OCI-LY1 (cell line): ENCODE data around the gene GRAMD1A.

Source experiments
- H2AFZ ChIP-seq: fragments of 200-600 bp; sonication (generic), shearing (Covaris generic); 2 replicates; pipeline ENCODE4 v1.6.0; 2014; ENCODE audit warnings: antibody characterized with exemption, mild to moderate bottlenecking, low read length
- H3F3A ChIP-seq: fragments of 200-600 bp; sonication (generic), shearing (Covaris generic); 2 replicates; pipeline ENCODE4 v1.6.0; 2014; ENCODE audit warnings: mild to moderate bottlenecking, antibody characterized with exemption, low read length, moderate library complexity; ENCODE audit not compliant: insufficient read depth
- H3K27ac ChIP-seq: fragments of 200-600 bp; sonication (generic); 2 replicates; pipeline ENCODE4 v1.5.1; 2014; ENCODE audit warnings: low read length, mixed run types, mild to moderate bottlenecking, low read depth; ENCODE audit not compliant: poor library complexity, severe bottlenecking
- H3K27me3 ChIP-seq: fragments of 200-600 bp; sonication (generic); 2 replicates; pipeline ENCODE4 v1.6.0; 2014; ENCODE audit warnings: antibody characterized with exemption, mild to moderate bottlenecking, low read length, moderate library complexity; ENCODE audit not compliant: insufficient read depth
- H3K36me3 ChIP-seq: fragments of 200-600 bp; sonication (generic); 2 replicates; pipeline ENCODE4 v1.6.1; 2014; ENCODE audit warnings: mild to moderate bottlenecking, antibody characterized with exemption, low read length, moderate library complexity, mixed read lengths; ENCODE audit not compliant: insufficient read depth
- H3K4me1 ChIP-seq: fragments of 200-600 bp; sonication (generic); 2 replicates; pipeline ENCODE4 v1.5.1; 2014; ENCODE audit warnings: mild to moderate bottlenecking, low read length, moderate library complexity; ENCODE audit not compliant: insufficient read depth, severe bottlenecking
- H3K4me2 ChIP-seq: fragments of 200-600 bp; sonication (generic), shearing (Covaris generic); 2 replicates; pipeline ENCODE4 v1.6.1; 2014; ENCODE audit warnings: low read length
- H3K4me3 ChIP-seq: fragments of 200-600 bp; sonication (generic); 2 replicates; pipeline ENCODE4 v1.5.1; 2014; ENCODE audit warnings: low read length, low read depth, mild to moderate bottlenecking, mixed read lengths; ENCODE audit not compliant: poor library complexity, severe bottlenecking
- H3K79me2 ChIP-seq: fragments of 200-600 bp; shearing (Covaris generic); 2 replicates; pipeline ENCODE4 v1.6.1; 2016; ENCODE audit warnings: mixed run types, low read length, mixed read lengths; ENCODE audit not compliant: insufficient read depth
- H3K9ac ChIP-seq: fragments of 200-600 bp; sonication (generic), shearing (Covaris generic); 2 replicates; pipeline ENCODE4 v1.6.1; 2014; ENCODE audit warnings: mild to moderate bottlenecking, low read length, mixed read lengths
- H3K9me2 ChIP-seq: fragments of 200-600 bp; sonication (generic), shearing (Covaris generic); 2 replicates; pipeline ENCODE4 v1.6.1; 2014; ENCODE audit warnings: low read depth, mild to moderate bottlenecking, low read length, mixed read lengths
- H3K9me3 ChIP-seq: fragments of 200-600 bp; shearing (Covaris generic); 2 replicates; pipeline ENCODE4 v1.6.1; 2014; ENCODE audit warnings: low read length, mixed read lengths
- H4K20me1 ChIP-seq: fragments of 200-600 bp; sonication (generic), shearing (Covaris generic); 2 replicates; pipeline ENCODE4 v1.6.0; 2016; ENCODE audit warnings: mild to moderate bottlenecking, low read length; ENCODE audit not compliant: insufficient read depth
- CTCF ChIP-seq: fragments of 200-600 bp; sonication (generic), shearing (Covaris generic); IDR thresholded peaks from 2 replicates; pipeline ENCODE4 v1.5.1; 2017; ENCODE audit warnings: mild to moderate bottlenecking, antibody characterized with exemption, low read length, moderate library complexity, mixed read lengths
- EZH2 ChIP-seq: fragments of 200-600 bp; sonication (generic), shearing (Covaris generic); IDR thresholded peaks from 2 replicates; pipeline ENCODE4 v1.8.0; 2017; ENCODE audit warnings: borderline replicate concordance, mixed run types, mild to moderate bottlenecking, antibody characterized with exemption, low read length, moderate library complexity, mixed read lengths

GRAMD1A gene

GRCh38 chr19:34976611-34977010 is 23.5 kb upstream of the GRAMD1A start:
- peaks cover 6% of the 10 kb centered on the region for H3K4me1 ChIP-seq
- H3K4me3 ChIP-seq = no peak overlapping the region
- no peaks in the 10 kb centered on the region for H3K9me2 ChIP-seq
- no peaks in the 10 kb centered on the region; the same call in 1 of the 2 replicates for H3K9me3 ChIP-seq
- H3K36me3 ChIP-seq = no peaks in the 10 kb centered on the region; the same call in 1 of the 2 replicates
- H3F3A ChIP-seq = no peaks in the 10 kb centered on the region
- H3K27ac ChIP-seq = no peak overlapping the region
- H3K27me3 ChIP-seq = peaks cover 5% of the 10 kb centered on the region; the same call in 1 of the 2 replicates
- no peak overlapping the region for H3K9ac ChIP-seq
- H4K20me1 ChIP-seq = no peaks in the 10 kb centered on the region
- no peaks in the 10 kb centered on the region for H3K79me2 ChIP-seq
- H2AFZ ChIP-seq = no peak overlapping the region
- no peak overlapping the region for H3K4me2 ChIP-seq
- TF ChIP-seq CTCF = no peak
- no peak for TF ChIP-seq EZH2

DNA sequence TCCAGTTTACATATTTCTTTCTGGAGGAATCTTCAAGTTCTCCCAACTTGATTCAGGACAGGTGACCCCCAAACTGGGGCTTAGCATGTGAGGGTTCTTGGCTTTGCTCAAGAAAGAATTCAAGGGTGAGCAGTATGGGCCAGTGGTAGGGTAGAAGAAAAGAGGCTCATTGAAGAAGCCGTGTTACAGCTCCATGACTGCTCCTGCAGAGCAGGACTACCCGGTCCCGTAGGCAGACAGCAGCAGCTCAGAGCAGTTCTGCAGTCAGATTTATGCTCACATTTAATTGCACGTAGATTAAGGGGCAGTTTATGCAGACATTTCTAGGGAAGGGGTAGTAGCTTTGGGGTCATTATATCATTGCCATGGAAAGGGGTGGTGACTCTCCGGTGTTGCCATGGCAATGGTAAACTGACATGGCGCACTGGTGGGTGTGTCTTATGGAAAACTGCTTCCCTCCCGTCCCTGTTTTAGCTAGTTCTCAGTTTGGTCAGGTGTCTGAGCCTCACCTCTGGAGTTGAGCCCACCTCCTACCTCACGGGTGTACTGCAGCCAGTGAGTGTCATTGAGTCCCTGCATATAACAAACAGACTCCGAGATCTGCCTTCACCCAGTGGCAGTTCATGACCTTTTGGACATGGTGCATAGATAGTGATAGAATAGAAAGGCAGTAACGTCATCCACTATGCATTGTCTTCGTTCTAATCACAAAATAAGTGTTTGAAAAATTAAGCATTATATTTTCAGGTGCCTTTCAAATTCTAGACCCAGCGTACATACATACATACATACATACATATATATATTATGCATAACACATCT is 20.1 kb upstream of the GRAMD1A start:
- Histone ChIP-seq H3K79me2 (no peaks in the 10 kb centered on the region), H3K9ac (no peak overlapping the region), H3K27ac (no peak overlapping the region), H4K20me1 (no peaks in the 10 kb centered on the region), H3F3A (no peaks in the 10 kb centered on the region), H3K4me1 (no peaks in the 10 kb centered on the region), H3K4me3 (no peak overlapping the region), H3K36me3 (no peaks in the 10 kb centered on the region; the same call in 1 of the 2 replicates), H3K9me2 (no peaks in the 10 kb centered on the region), H3K9me3 (no peaks in the 10 kb centered on the region; the same call in 1 of the 2 replicates), H3K27me3 (peaks cover 9% of the 10 kb centered on the region; the same call in 1 of the 2 replicates), H2AFZ (no peak overlapping the region), H3K4me2 (no peak overlapping the region)
- TF ChIP-seq CTCF (no peak), EZH2 (no peak)

GRCh38 chr19:34982275-34982674 is 17.8 kb upstream of the GRAMD1A start:
- no peaks in the 10 kb centered on the region for H3K36me3 ChIP-seq
- TF ChIP-seq CTCF (no peak), EZH2 (no peak)
- no peak overlapping the region for H3K27ac ChIP-seq
- no peak overlapping the region for H3K4me2 ChIP-seq
- H3K4me1 ChIP-seq = no peaks in the 10 kb centered on the region
- H3K79me2 ChIP-seq = no peaks in the 10 kb centered on the region
- H3K9ac ChIP-seq = no peak overlapping the region
- no peaks in the 10 kb centered on the region for H4K20me1 ChIP-seq
- H2AFZ ChIP-seq = no peak overlapping the region
- H3K27me3 ChIP-seq = peaks cover 4% of the 10 kb centered on the region; the same call in 1 of the 2 replicates
- H3K9me2 ChIP-seq = no peaks in the 10 kb centered on the region
- H3K4me3 ChIP-seq = no peak overlapping the region
- no peaks in the 10 kb centered on the region for H3K9me3 ChIP-seq
- no peaks in the 10 kb centered on the region for H3F3A ChIP-seq
